ENCODE measurements around the gene GPC3.

GPC3 gene

DNA sequence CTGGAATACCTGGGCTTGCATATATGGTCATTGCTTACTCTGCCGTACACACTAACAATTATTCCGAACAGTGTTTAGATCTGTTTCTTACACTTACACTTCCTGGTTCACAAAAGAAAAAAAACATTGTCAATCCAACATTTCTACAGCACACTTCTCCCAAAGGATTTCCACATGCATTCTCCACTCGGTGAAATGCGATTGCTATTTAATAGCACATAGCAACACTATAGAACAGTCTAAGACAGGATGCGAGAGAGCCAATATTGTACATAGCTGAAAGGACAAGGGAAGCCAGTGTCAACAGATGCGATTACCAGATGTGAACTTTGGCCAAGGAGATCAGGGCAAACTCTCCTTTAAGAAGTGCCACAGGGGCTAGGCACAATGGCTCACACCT lies 349.4 kb downstream of the GPC3 start:
- ChIA-PET CTCF (no interaction called here), POLR2A (no interaction called here)
- Histone ChIP-seq H3K9me3 (ENCODE audit: control insufficient read depth, insufficient read depth, low read depth, low read length) (no peaks in the 10 kb centered on the region), H3K27ac (ENCODE audit: extremely low read depth, low read depth, low read length) (no peak overlapping the region), H3K4me3 (ENCODE audit: low read depth, low read length) (no peak overlapping the region), H3K4me1 (ENCODE audit: control insufficient read depth, insufficient read depth, low read length) (peaks cover 2% of the 10 kb centered on the region; the same call in 1 of the 2 replicates), H3K36me3 (ENCODE audit: control insufficient read depth in 2 of 2, insufficient read depth in 1 of 2, low read length in 2 of 2) (no peaks in the 10 kb centered on the region)
- TF ChIP-seq ZNF211 (tag by site-specific recombination; IDR thresholded peaks at IDR 0.05; ENCODE audit: low read depth) = no peak

DNA sequence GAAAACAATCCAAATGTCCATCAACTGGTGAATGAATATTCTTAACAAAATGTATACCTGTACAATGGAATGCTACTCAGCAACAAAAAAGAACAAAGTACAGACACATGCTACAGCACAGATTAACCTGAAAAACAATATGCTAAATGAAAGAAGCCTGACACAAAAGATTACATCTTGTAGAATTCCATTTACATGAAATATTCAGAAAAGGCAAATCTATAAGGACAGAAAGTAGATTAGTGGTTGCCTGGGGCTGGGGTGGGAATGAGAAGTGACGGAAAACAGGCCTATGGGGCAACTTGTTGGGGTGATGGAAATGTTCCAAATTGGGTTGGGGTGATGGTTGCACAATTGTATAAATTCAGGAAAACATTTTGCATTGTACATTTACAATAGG lies 351.0 kb downstream of the GPC3 start:
- no peak overlapping the region for H3K4me3 ChIP-seq (ENCODE audit: low read depth, low read length)
- ChIA-PET CTCF (no interaction called here), POLR2A (no interaction called here)

DNA sequence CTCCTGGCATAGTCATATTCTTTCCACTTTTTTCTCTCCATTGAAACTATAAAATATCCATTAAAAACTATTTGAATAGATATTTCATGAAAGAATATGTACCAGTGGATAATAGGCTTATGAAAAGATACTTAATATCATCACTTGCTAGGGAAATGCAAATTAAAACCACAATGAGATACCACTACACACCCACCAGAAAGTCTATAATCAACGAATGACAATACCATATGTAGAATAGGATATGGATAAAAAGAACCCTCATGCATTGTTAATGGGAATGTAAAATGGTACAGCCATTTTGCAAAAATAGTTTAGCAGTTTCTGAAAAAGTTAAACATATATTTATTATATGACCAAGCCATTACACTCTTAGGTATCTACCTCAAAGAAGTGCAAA lies 351.4 kb downstream of the GPC3 start:
- POLR2A ChIA-PET = no interaction called here
- H3K4me3 ChIP-seq (ENCODE audit: low read depth, low read length) = no peak overlapping the region
- no peaks in the 10 kb centered on the region for H3K36me3 ChIP-seq (ENCODE audit: control insufficient read depth in 2 of 2, insufficient read depth in 1 of 2, low read length in 2 of 2)
- CTCF ChIA-PET = no interaction called here
- no peaks in the 10 kb centered on the region for H3K4me1 ChIP-seq (ENCODE audit: control insufficient read depth, insufficient read depth, low read length)
- H3K9me3 ChIP-seq (ENCODE audit: control insufficient read depth, insufficient read depth, low read depth, low read length) = no peaks in the 10 kb centered on the region
- H3K27ac ChIP-seq (ENCODE audit: extremely low read depth, low read depth, low read length) = no peak overlapping the region
- TF ChIP-seq IKZF3 (tag by site-specific recombination; IDR thresholded peaks at IDR 0.05) (no peak), ZNF596 (tag by site-specific recombination; IDR thresholded peaks at IDR 0.05) (no peak), WT1 (tag by site-specific recombination; IDR thresholded peaks at IDR 0.05) (no peak)
- TF ChIP-seq, protein P1, sequence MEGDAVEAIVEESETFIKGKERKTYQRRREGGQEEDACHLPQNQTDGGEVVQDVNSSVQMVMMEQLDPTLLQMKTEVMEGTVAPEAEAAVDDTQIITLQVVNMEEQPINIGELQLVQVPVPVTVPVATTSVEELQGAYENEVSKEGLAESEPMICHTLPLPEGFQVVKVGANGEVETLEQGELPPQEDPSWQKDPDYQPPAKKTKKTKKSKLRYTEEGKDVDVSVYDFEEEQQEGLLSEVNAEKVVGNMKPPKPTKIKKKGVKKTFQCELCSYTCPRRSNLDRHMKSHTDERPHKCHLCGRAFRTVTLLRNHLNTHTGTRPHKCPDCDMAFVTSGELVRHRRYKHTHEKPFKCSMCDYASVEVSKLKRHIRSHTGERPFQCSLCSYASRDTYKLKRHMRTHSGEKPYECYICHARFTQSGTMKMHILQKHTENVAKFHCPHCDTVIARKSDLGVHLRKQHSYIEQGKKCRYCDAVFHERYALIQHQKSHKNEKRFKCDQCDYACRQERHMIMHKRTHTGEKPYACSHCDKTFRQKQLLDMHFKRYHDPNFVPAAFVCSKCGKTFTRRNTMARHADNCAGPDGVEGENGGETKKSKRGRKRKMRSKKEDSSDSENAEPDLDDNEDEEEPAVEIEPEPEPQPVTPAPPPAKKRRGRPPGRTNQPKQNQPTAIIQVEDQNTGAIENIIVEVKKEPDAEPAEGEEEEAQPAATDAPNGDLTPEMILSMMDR (tag by site-specific recombination; IDR thresholded peaks at IDR 0.05) = no peak

More for the DNA sequence above, 351.0 kb downstream of the GPC3 start:
- no peaks in the 10 kb centered on the region for H3K4me1 ChIP-seq (ENCODE audit: control insufficient read depth, insufficient read depth, low read length)
- TF ChIP-seq ZNF155 (tag by site-specific recombination; IDR thresholded peaks at IDR 0.05) (no peak), ZNF677 (tag by site-specific recombination; IDR thresholded peaks at IDR 0.05) (no peak), IKZF3 (tag by site-specific recombination; IDR thresholded peaks at IDR 0.05) (no peak), ZNF624 (tag by site-specific recombination; IDR thresholded peaks at IDR 0.05) (no peak), TCF7L2 (IDR thresholded peaks at IDR 0.05; ENCODE audit: borderline replicate concordance, low read depth, low read length) (no peak), ZNF701 (tag by site-specific recombination; IDR thresholded peaks at IDR 0.05) (no peak)
- TF ChIP-seq, protein P2, sequence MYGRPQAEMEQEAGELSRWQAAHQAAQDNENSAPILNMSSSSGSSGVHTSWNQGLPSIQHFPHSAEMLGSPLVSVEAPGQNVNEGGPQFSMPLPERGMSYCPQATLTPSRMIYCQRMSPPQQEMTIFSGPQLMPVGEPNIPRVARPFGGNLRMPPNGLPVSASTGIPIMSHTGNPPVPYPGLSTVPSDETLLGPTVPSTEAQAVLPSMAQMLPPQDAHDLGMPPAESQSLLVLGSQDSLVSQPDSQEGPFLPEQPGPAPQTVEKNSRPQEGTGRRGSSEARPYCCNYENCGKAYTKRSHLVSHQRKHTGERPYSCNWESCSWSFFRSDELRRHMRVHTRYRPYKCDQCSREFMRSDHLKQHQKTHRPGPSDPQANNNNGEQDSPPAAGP (tag by site-specific recombination; IDR thresholded peaks at IDR 0.05) = no peak
- TF ChIP-seq, protein P3, sequence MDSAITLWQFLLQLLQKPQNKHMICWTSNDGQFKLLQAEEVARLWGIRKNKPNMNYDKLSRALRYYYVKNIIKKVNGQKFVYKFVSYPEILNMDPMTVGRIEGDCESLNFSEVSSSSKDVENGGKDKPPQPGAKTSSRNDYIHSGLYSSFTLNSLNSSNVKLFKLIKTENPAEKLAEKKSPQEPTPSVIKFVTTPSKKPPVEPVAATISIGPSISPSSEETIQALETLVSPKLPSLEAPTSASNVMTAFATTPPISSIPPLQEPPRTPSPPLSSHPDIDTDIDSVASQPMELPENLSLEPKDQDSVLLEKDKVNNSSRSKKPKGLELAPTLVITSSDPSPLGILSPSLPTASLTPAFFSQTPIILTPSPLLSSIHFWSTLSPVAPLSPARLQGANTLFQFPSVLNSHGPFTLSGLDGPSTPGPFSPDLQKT (IDR thresholded peaks at IDR 0.05; ENCODE audit: borderline replicate concordance, low read depth, low read length) = no peak
- TF ChIP-seq, protein P4, sequence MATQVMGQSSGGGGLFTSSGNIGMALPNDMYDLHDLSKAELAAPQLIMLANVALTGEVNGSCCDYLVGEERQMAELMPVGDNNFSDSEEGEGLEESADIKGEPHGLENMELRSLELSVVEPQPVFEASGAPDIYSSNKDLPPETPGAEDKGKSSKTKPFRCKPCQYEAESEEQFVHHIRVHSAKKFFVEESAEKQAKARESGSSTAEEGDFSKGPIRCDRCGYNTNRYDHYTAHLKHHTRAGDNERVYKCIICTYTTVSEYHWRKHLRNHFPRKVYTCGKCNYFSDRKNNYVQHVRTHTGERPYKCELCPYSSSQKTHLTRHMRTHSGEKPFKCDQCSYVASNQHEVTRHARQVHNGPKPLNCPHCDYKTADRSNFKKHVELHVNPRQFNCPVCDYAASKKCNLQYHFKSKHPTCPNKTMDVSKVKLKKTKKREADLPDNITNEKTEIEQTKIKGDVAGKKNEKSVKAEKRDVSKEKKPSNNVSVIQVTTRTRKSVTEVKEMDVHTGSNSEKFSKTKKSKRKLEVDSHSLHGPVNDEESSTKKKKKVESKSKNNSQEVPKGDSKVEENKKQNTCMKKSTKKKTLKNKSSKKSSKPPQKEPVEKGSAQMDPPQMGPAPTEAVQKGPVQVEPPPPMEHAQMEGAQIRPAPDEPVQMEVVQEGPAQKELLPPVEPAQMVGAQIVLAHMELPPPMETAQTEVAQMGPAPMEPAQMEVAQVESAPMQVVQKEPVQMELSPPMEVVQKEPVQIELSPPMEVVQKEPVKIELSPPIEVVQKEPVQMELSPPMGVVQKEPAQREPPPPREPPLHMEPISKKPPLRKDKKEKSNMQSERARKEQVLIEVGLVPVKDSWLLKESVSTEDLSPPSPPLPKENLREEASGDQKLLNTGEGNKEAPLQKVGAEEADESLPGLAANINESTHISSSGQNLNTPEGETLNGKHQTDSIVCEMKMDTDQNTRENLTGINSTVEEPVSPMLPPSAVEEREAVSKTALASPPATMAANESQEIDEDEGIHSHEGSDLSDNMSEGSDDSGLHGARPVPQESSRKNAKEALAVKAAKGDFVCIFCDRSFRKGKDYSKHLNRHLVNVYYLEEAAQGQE (tag by site-specific recombination; IDR thresholded peaks at IDR 0.05) = no peak
- TF ChIP-seq, protein P5, sequence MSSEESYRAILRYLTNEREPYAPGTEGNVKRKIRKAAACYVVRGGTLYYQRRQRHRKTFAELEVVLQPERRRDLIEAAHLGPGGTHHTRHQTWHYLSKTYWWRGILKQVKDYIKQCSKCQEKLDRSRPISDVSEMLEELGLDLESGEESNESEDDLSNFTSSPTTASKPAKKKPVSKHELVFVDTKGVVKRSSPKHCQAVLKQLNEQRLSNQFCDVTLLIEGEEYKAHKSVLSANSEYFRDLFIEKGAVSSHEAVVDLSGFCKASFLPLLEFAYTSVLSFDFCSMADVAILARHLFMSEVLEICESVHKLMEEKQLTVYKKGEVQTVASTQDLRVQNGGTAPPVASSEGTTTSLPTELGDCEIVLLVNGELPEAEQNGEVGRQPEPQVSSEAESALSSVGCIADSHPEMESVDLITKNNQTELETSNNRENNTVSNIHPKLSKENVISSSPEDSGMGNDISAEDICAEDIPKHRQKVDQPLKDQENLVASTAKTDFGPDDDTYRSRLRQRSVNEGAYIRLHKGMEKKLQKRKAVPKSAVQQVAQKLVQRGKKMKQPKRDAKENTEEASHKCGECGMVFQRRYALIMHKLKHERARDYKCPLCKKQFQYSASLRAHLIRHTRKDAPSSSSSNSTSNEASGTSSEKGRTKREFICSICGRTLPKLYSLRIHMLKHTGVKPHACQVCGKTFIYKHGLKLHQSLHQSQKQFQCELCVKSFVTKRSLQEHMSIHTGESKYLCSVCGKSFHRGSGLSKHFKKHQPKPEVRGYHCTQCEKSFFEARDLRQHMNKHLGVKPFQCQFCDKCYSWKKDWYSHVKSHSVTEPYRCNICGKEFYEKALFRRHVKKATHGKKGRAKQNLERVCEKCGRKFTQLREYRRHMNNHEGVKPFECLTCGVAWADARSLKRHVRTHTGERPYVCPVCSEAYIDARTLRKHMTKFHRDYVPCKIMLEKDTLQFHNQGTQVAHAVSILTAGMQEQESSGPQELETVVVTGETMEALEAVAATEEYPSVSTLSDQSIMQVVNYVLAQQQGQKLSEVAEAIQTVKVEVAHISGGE (tag by site-specific recombination; conservative IDR thresholded peaks at IDR 0.05; ENCODE audit: low read depth) = no peak
- no peaks in the 10 kb centered on the region for H3K9me3 ChIP-seq (ENCODE audit: control insufficient read depth, insufficient read depth, low read depth, low read length)
- no peak overlapping the region for H3K27ac ChIP-seq (ENCODE audit: extremely low read depth, low read depth, low read length)
- H3K36me3 ChIP-seq (ENCODE audit: control insufficient read depth in 2 of 2, insufficient read depth in 1 of 2, low read length in 2 of 2) = no peaks in the 10 kb centered on the region

Measured in HEK293 (cell line).